Activated CD4-positive, alpha-beta T cell treated with anti-CD3 and anti-CD28 coated beads, Interleukin-2, amount 50 U/mL, for 1 hour (primary cell): ENCODE results near the gene PARP11.

ENCODE experiments used
- DNase-seq: peaks from one replicate; pipeline ENCODE4 v3.0.0-alpha.2; 2020

Gene PARP11

DNA sequence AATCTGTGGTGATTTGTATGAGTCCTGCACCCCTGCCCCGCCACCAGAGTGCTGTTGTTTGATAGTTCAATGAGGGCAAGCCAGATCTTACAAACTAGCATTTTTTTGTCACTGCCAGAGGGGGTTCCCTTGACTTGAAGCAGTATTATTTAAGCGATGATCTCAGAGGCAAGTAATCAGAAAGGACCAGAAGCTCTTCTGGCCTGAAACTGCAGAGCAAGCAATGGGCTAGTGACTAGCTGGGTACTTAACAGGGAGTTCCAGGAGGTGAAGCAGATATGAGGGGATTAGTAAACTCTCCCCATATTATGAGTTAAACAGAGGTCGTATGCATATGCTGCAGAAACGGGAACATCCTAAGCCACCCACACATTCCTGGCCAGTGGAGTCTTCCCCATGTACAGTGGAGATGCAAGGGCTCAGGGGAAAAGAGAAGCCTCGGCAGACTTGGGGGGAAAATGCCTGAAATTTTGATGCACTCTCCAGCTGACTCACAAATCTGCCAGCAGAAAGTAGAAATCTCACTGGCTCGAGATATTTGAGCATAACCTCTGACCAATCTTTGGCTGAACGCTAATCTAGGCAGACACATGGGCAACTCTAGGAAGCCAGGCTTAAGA is 112.0 kb downstream of the PARP11 start:
- DNase-seq: no peak

DNA sequence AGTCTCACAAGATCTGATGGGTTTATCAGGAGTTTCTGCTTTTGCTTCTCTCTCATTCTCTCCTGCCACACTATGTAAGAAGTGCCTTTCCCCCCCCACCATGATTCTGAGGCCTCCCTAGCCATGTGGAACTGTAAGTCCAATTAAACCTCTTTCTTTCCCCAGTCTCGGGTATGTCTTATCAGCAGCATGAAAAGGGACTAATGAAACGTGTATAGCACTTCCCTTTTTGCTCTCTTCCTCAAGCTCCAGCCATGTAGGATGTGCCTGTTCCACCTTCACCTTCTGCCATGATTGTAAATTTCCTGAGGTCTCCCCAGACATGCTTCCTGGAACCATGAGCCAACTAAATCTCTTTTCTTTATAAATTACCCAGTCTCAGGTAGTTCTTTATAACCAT is 113.3 kb downstream of the PARP11 start:
- no peak for DNase-seq
